8988T (cell line): ENCODE results near the gene FAM110C.
A peak's percentile ranks its signal among the peaks of the same experiment; 100 is the strongest.
"Not testable (repeated sequence)": the region's sequence is repeated elsewhere in the genome, so short reads cannot be mapped to it uniquely, and the experiment has no call there.

ENCODE experiments used
- DNase-seq: peaks from one replicate; pipeline ENCODE4 v3.0.0; 2011

Gene FAM110C

DNA sequence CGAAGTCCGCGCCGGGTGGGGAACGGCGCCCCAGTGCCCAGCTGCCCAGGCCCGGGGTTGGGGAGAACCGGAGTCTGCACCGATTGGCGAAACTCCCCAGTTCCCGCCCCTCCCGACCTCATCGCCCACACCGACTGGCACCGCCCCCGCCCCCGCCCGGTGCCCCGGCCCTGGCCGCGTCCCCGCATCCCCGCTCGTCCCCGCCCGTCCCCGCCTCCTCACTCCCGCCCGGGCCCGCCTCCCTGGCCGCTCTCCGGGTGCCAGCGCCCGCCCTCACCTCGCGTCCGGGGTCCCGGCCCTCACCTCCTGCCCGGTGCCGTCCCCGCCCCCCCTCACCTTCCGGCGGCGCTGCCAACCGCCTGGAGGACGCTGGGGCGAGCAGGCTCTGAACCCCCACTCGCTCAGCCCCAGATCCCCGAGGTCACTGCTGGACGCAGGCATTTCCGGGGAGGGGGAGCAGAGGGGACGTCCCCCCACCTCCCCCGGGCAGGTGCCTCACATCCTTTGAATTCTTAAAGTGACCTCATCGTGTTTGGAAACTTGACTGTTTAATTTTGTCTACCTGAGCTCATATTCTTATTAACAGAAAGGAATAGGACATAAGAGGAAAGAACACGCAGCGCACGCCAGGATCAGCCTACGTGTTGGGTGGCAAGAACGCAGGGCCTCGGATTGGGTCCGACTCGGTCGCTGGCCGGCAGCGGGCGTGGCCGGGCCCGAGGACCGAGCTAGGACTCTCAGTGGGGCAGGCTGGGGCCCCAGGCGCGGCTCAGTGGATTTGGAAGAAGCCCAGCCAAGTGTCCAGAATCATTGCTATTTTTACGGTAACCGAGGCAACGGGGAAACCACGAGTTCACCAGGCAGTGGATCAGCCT lies at the start of gene FAM110C:
TSS of gene FAM110C (minus strand) at position 35 of the 875 bp plus-strand sequence. CDS start 120 bp downstream, outside the sequence.
- peak; percentile 75 for DNase-seq

- no peak for DNase-seq
These were observed 46.0 kb upstream of the FAM110C start for GRCh38 chr2:92326-92725.

DNA sequence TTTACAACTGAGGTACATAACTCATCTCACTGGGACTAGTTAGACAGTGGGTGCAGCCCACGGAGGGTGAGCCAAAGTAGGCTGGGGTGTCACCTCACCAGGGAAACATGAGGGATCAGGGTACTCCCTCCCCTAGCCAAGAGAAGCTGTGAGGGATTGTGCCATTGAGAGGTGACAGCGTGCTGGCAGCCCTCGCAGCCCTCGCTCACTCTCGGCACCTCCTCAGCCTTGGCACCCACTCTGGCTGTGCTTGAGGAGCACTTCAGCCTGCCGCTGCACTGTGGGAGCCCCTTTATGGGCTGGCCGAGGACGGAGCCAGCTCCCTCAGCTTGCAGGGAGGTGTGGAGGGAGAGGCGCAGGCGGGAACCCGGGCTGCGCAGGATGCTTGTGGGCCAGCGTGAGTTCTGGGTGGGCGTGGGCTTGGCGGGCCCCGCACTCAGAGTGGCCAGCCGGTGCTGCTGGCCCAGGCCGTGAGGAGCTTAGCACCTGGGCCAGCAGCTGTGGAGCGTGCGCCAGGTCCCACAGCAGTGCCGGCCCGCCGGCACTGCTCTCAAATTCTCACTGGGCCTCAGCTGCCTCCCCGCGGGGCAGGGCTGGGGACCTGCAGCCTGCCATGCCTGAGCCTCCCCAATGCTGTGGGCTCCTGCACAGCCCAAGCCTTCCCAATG lies 44.5 kb upstream of the FAM110C start:
- DNase-seq = no peak

DNA sequence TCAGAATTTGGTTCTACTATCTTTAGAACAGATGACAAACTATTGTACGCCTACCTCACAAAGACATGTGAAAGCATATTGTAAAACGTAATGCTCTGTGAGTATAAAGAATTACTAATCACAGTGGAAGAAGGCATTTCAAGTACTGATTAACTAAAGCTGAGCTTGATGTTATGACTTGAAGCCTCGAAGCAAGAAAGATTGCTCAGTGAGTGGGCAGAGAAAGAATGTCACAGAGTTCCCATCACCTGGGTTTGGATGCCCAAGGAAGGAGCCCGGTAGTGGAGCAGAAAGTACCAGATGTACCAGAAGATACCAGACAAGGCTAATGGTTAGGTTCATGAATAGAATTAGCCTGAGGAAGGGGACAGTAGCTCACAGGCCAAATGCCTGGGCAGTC lies 39.5 kb upstream of the FAM110C start:
- no peak for DNase-seq

DNA sequence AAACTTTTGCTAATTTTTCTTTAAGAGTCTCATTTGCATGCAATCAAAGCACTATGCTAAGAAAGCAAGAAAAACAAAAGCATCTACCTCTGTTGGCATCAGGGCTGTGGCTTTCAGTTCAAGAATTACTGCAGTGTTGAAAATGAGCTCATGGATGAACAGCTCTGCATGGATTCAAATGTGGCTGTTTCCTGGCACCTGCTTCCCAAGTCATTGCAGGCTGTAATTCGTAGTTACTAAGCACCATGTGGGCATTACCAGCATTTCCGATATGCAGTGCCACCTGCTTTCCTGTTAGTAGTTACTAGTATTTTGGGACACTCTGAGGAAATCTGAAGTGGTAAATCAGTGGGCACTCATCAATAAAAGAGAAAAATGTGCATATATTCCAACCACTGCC lies 37.8 kb upstream of the FAM110C start:
- no peak for DNase-seq

DNA sequence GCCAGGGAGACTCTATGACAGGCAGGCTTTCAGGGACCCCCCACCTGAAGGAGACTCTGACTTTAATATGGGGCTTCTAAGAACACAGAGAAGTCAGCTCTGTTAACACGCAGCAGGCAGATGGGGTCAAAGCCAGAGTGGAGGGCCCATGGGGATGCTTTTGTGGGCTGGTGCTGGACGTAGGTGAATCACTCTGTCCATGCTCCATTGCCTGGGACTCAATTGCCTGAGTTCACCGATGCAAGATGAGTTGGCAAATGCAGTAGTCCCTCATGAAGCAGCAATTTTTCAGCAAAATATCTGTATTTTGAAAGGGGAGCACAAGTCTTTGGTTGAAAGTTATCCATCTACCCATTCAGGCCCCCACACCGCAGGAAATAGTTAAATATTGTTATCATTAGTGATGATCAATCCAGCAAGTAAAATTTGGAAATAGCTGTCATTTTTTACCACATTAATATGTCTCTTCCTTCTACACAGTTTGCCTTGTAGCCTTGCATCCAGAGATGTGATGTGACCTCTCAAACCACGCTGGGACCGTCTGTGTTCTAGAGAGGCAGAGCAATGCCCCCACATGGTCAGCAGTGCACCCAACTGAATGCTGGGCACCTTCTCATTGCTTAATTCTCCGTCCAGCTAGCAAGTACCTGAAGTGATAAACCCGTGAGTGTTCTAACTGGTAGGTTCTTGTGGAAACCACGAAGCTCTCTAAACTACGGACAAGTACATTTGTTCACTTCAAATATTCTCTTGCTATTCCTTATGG lies 34.8 kb upstream of the FAM110C start:
- DNase-seq = no peak

GRCh38 chr2:80378-80777 lies 34.1 kb upstream of the FAM110C start:
- no peak for DNase-seq

DNA sequence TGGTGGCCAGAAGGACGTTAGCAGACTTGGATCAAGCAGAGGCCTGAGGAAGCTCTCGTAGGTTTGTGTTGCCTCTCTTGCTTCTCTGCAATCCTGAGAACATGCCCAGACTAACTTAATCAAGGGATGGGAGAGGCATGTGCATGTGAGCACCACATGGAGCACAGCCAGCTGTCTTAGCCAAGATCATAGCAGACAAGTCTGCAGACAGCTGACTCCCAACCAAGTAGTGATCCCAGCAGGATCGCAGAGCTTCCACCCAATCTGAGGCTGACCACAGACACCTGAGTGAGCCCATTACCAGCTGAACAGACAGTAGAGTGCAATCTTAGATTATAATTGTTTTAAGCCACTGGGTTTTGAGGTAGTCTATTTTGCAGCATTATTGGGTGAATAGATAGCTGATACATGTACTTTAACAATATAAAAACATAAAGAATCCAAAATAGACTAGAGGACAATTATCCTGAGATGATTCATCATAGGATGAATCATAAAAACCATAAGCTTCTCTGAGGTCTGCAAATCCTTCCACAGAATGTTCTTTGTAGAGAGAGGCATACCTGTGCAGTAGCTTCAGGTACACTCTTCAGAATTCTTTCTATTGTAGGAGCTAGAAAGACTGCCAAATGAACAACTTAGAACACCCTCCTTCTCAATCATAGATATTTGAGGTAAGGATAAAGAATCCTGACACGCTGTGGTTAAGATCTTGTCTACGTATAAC lies 25.2 kb upstream of the FAM110C start:
- no peak for DNase-seq

DNA sequence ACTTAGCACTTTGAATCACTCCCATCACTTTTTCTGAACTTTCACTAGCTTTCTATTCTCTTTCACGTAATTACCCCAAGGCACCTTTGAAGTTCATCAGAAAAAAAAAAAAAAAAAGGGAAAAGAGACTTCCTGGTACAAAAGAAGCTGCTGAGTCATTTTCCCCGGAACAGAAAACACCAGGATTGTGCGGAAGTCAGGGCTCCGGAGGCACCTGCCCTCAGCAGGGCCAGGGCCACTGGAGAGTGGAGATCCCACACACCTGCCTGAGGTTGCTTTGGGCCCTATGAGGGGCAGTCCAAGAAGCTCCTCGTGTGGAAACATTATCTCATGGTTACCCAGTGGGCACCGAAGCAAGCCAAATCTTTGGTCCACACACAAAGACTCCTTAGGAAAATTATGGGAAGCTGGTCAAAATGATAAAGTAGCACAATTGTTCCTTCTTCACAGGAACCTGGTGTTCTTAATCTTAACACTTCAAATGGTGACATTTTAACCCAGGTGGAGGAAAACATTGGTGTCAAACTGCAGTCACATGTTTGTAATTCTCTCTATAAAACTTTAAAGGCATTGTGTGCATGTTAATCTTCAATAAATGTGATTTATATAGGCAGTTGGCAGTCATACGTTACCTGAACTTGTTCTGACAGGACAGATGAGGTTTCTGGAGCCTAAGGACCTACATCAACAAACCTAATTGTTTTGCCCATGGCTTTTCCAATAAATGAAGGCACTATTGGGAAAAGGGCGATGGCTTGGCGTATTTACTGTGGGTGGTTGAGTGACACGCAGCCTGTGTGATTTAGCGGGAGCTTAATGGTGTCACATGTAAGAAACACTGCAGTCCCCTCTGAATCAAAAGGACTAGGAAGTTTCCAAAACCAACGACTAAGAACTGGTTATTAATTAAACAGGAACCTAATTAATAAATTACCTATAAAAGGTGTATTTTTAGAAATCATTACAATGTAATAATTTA lies 23.4 kb upstream of the FAM110C start:
- DNase-seq = no peak

DNA sequence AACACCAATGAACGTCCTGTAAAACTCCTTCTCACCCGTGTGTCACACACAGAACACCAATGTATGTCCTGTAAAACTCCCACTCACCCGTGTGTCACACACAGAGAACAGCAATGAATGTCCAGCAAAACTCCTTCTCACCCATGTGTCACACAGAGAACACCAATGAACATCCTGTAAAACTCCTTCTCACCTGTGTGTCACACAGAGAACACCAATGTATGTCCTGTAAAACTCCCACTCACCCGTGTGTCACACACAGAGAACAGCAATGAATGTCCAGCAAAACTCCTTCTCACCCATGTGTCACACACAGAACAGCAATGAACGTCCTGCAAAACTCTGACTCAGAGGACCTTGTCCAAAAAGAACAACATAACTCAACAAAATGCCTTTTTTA lies 22.3 kb upstream of the FAM110C start:
- DNase-seq = not testable (repeated sequence)

DNA sequence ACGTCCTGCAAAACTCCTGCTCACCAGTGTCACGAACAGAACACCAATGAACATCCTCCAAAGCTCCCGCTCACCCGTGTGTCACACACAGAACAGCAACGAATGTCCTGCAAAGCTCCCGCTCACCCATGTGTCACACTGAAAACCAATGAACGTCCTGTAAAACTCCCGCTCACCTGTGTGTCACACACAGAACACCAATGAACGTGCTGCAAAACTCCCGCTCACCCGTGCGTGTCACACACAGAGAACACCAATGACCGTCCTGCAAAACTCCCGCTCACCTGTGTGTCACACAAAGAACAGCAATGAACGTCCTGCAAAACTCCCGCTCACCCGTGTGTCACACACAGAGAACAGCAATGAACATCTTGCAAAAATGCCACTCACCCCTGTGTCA lies 20.5 kb upstream of the FAM110C start:
- no peak for DNase-seq

DNA sequence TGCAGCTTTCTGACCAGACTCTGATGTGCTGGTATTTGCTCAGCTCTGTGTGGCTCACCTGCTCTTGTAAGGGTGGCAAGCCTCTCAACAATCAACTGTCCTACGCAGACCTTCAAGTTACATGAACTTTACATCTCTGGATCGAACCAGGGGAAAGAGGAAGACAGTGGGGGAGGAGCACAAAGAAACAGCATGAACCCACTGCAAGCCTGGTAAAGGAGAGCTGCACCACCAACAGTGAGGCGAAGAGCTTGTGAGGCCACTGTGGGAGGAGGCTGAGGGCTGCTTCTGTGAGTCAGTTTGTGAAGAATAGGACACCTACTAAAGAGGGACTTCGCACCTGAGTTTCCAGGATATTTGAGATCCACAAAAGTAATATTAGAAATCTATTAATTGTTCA lies 18.8 kb upstream of the FAM110C start:
- no peak for DNase-seq

DNA sequence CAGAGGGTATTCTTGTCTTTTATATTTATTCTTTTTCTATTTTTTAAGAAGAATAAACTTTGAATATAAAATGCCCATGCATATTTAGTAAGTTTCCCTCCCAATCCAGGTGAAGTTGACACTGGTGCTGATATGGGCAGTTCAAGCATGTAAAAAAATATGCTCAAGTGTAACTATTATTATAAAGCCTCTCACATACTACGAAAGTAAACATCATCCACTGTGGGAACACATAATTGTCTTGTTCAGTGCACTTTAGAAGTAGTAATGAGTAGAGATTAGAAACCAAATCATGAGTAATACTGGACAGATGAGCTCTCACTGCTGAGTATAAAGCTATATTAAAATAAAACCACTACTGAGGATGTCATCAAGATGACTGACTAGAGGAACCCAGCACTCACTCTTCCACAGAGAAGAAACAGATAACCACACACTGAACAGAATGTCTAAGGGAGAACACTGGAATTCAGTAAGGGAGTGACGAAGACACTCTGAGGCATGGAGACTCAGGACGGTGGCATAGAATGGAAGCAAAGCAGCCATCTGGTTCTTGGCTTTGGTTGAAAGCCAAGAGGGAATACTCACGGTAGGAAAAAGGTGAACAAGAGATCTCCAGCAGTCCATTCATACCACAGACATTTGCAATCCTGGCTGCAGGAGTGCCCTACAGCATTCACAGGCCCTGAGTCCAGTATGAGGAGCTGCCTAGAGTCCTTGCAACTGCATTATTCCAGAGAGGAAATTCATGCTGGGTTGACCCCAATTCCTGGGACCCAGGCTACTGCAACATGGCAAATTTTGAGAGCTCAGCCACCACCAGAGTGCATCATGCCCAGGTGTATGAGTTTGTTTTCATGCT lies 9.5 kb upstream of the FAM110C start:
- DNase-seq = no peak

- no peak for DNase-seq
These were observed 5.3 kb upstream of the FAM110C start for GRCh38 chr2:51613-52012.

DNA sequence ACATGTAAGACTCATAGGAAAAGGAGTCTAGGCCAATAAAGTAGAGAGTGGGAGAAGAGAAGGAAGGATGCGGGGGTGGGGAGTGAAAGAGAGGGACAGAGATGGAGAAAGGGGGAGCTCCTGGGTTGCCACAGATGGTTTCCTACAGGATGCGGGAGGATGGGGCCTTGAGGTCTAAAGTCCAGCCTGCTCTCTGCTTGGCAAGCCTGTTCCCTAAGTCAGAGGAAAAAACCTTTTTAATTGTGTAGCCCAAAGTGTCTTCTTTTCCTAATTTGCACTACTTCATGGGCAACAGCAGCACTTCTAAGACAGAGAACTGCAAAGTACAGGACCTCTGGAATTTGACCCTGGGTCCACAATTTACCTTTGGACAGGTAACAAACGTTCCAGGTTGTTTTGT lies 1.4 kb upstream of the FAM110C start:
- DNase-seq = no peak

- DNase-seq = no peak
These were observed 1.0 kb upstream of the FAM110C start for GRCh38 chr2:47346-47725.

DNA sequence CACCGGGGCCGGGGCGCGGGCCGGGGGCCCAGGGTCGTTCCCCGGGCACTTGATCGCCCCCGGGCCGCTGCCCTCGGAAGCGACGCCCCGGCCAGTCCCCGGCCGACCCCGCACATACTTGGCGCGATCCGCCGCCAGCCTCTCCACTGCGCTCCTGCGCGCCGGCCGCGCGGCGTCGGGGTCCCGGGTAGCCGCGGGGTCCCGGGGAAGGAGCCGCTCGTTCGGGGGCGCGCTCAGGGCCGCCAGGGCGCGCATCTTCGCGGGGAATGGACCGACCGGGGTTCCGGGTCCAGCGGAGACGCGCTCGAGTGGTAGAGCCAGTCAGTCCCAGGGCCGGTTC lies 204 bp downstream of the FAM110C start:
- DNase-seq = no peak

- DNase-seq = no peak
These were observed 769 bp downstream of the FAM110C start for GRCh38 chr2:45342-46130.

- no peak for DNase-seq
These were observed 1.5 kb downstream of the FAM110C start for GRCh38 chr2:44748-45341.

- DNase-seq = no peak
These were observed 3.5 kb downstream of the FAM110C start for GRCh38 chr2:42788-43187.
